OCI-LY7 (cell line): Measurements from ENCODE around the gene CEP70. TPM values are rescaled to one million over a fixed set of nuclear protein-coding genes. Genes with fewer than 3 reads are reported as not detected.
"Not testable (repeated sequence)": the region's sequence is repeated elsewhere in the genome, so short reads cannot be mapped to it uniquely, and the experiment has no call there.

Experiments used
- BruUV-seq: library from RNA; stranded (reverse); fragments of 400-500 nt; replicated peaks from 2 replicates; lab custom pipeline; 2021; lab: Mats Ljungman, UMichigan
- CTCF ChIA-PET: fragments of 300-600 bp; sonication (Branson Sonifier 250); formaldehyde crosslinking; loops from one replicate; lab custom pipeline; 2022; ENCODE audit warnings: antibody characterized with exemption; ENCODE audit not compliant: unreplicated experiment; lab: Charles Lee
- POLR2A ChIA-PET: fragments of 300-600 bp; sonication (Branson Sonifier 250); formaldehyde crosslinking; loops from one replicate; lab custom pipeline; 2022; ENCODE audit warnings: antibody characterized with exemption; lab: Charles Lee
- DNase-seq: peaks from one replicate; pipeline ENCODE4 v3.0.0-alpha.2; 2015; ENCODE audit warnings: low spot score
- H2AFZ ChIP-seq: fragments of 200-600 bp; sonication (generic), shearing (Covaris generic); 2 replicates; pipeline ENCODE4 v1.6.1; 2014; ENCODE audit warnings: mild to moderate bottlenecking, antibody characterized with exemption, low read length, moderate library complexity
- H3K27ac ChIP-seq: fragments of 200-600 bp; sonication (generic); 2 replicates; pipeline ENCODE4 v1.5.1; 2014; ENCODE audit warnings: mixed run types, low read depth, mild to moderate bottlenecking, moderate library complexity, low read length, inconsistent platforms; ENCODE audit not compliant: poor library complexity, severe bottlenecking
- H3K36me3 ChIP-seq: fragments of 200-600 bp; sonication (generic); 2 replicates; pipeline ENCODE4 v1.6.1; 2014; ENCODE audit warnings: mild to moderate bottlenecking, antibody characterized with exemption, low read length, moderate library complexity, mixed read lengths; ENCODE audit not compliant: insufficient read depth
- H3K4me1 ChIP-seq: fragments of 200-600 bp; sonication (generic); 2 replicates; pipeline ENCODE4 v1.5.1; 2014; ENCODE audit warnings: mild to moderate bottlenecking, low read length; ENCODE audit not compliant: insufficient read depth, poor library complexity, severe bottlenecking
- H3K4me2 ChIP-seq: fragments of 200-600 bp; sonication (generic); 2 replicates; pipeline ENCODE4 v1.6.1; 2014; ENCODE audit warnings: mild to moderate bottlenecking, low read length
- H3K4me3 ChIP-seq: fragments of 200-600 bp; sonication (generic); 2 replicates; pipeline ENCODE4 v1.5.1; 2014; ENCODE audit warnings: mild to moderate bottlenecking, low read depth, low read length; ENCODE audit not compliant: poor library complexity, severe bottlenecking
- H3K79me2 ChIP-seq: fragments of 200-600 bp; sonication (generic); 2 replicates; pipeline ENCODE4 v1.6.1; 2016; ENCODE audit warnings: low read depth, mild to moderate bottlenecking, low read length, moderate library complexity, mixed read lengths; ENCODE audit not compliant: insufficient read depth
- H3K9me2 ChIP-seq: fragments of 200-600 bp; sonication (generic); 2 replicates; pipeline ENCODE4 v1.6.1; 2016; ENCODE audit warnings: mild to moderate bottlenecking, low read length, mixed read lengths; ENCODE audit not compliant: insufficient read depth
- H3K9me3 ChIP-seq: fragments of 200-600 bp; sonication (generic); 2 replicates; pipeline ENCODE4 v1.6.1; 2014; ENCODE audit warnings: mild to moderate bottlenecking, mixed run types, low read length, mixed read lengths
- H4K20me1 ChIP-seq: fragments of 200-600 bp; sonication (generic); 2 replicates; pipeline ENCODE4 v1.6.1; 2014; ENCODE audit warnings: mild to moderate bottlenecking, antibody characterized with exemption, low read length, moderate library complexity, mixed read lengths; ENCODE audit not compliant: insufficient read depth
- CTCF ChIP-seq: fragments of 200-600 bp; sonication (generic); conservative IDR thresholded peaks from 2 replicates; pipeline ENCODE4 v1.5.1; 2014; ENCODE audit warnings: mild to moderate bottlenecking, antibody characterized with exemption, low read length, moderate library complexity, mixed read lengths
- EZH2phosphoT487 ChIP-seq: fragments of 200-600 bp; sonication (generic); IDR thresholded peaks from 2 replicates; pipeline ENCODE4 v1.6.1; 2018; ENCODE audit warnings: low read depth, borderline replicate concordance, mild to moderate bottlenecking, mixed run types, antibody characterized with exemption, low read length, moderate library complexity, mixed read lengths
- intact Hi-C: fragments of 100-400 bp; cut with micrococcal nuclease; formaldehyde crosslinking; loops from one replicate; pipeline ENCODE4 v1.10.0; 2022; ENCODE audit not compliant: unreplicated experiment
- total RNA-seq, 2 experiments: library from RNA; depleted of rRNA in 1 of 2; stranded (reverse); fragments of >200 nt in 1 of 2; shearing (Covaris generic) in 1 of 2; gene quantifications; 2 replicates each; pipeline ENCODE4 v1.2.3, GENCODE V29; 2014 to 2022

Gene CEP70
- total RNA-seq, 2 experiments from 2014 or later, result 29.2 to 32.3 TPM

- Histone ChIP-seq H4K20me1 (no peaks in the 10 kb centered on the region), H3K9me2 (no peaks in the 10 kb centered on the region), H2AFZ (peak within 1 kb of the TSS; percentile 28; the same call in 1 of the 2 replicates), H3K36me3 (no peaks in the 10 kb centered on the region), H3K9me3 (no peaks in the 10 kb centered on the region), H3K79me2 (no peaks in the 10 kb centered on the region), H3K4me1 (no peaks in the 10 kb centered on the region), H3K4me3 (no peak within 1 kb of the TSS), H3K4me2 (peak within 1 kb of the TSS; percentile 59; the same call in 1 of the 2 replicates), H3K27ac (no peak within 1 kb of the TSS)
- no peak for TF ChIP-seq CTCF
- TF ChIP-seq EZH2phosphoT487, result no peak
- BruUV-seq, result no TSS peak
- CTCF ChIA-PET, result no interaction called here
- POLR2A ChIA-PET, result interaction anchor here (0.6 to 1.1 kb wide), 2 partner anchors 52 to 98 kb away, joined by 3 to 4 read pairs; no protein-coding TSS in a partner anchor
- intact Hi-C loops, result no loop called here
- DNase-seq, result no peak
Measured at GRCh38 chr3:138608322-138609135, 14.5 kb upstream of the CEP70 start, which contains the start of gene FAIM. FAIM (plus strand) TSS chr3:138608771; CDS start chr3:138619727, 10,956 bp downstream.

GRCh38 chr3:138604106-138604595 lies 10.1 kb upstream of the CEP70 start:
- BruUV-seq, DNase-seq, H3K4me2 ChIP-seq, H2AFZ ChIP-seq, H4K20me1 ChIP-seq, H3K9me2 ChIP-seq, H3K79me2 ChIP-seq, H3K27ac ChIP-seq, H3K4me3 ChIP-seq, intact Hi-C loops, CTCF ChIA-PET, H3K9me3 ChIP-seq, H3K4me1 ChIP-seq, H3K36me3 ChIP-seq: not testable (repeated sequence)
- POLR2A ChIA-PET, result interaction anchor here (0.6 kb wide), 1 partner anchor 1739 kb away, joined by 3 read pairs; no protein-coding TSS in a partner anchor

GRCh38 chr3:138601661-138602060 lies 7.6 kb upstream of the CEP70 start:
- DNase-seq, H2AFZ ChIP-seq, H3K4me2 ChIP-seq, H3K4me3 ChIP-seq, CTCF ChIA-PET, H3K9me3 ChIP-seq, H3K27ac ChIP-seq, H3K9me2 ChIP-seq, H3K79me2 ChIP-seq, H3K4me1 ChIP-seq, BruUV-seq, H4K20me1 ChIP-seq, POLR2A ChIA-PET, intact Hi-C loops, H3K36me3 ChIP-seq: not testable (repeated sequence)
